NCI-H748 treated with DMSO at 0.1 percent for 48 hours (cell line): ENCODE results near the gene GALNT10.
"Not testable (repeated sequence)": the region's sequence is repeated elsewhere in the genome, so short reads cannot be mapped to it uniquely, and the experiment has no call there.

Experiments
- DNase-seq: peaks from one replicate; lab custom pipeline; 2025; lab: John Stamatoyannopoulos, UW

The GALNT10 gene

GRCh38 chr5:154356958-154357357 is 166.4 kb downstream of the GALNT10 start:
- DNase-seq: no peak

DNA sequence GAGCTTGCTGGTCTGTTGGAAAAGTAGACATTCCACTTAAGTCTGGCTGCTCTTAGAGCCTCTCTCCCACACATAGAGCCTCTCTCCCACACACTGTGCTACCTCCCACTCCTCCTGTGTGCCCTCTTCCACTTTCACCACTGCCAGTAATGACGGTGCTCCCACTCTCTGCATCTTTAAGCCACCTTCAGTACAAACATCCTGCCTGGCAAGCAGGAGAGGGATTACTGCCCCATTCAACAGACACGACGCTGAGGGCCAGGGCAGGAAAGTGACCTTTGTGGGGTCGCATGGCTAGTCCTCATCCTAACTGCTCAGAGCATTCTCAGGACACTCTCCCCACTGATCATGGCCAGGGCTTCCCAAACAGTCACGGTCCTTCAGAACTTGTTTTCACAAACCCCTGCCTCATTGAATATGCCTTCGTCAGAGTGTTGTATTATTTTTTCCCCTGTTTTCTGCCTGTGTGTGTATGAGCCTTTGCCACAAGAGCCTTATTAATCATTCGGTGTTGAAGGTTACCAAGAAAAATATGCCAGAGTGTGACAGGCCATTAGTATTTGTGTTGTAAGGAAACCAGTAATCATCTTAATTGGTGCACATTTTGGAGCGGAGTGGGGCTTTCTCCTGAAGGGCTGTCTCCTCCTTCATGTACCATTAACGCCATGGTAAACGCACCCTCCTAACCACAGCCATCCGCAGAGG is 168.1 kb downstream of the GALNT10 start:
- no peak for DNase-seq

DNA sequence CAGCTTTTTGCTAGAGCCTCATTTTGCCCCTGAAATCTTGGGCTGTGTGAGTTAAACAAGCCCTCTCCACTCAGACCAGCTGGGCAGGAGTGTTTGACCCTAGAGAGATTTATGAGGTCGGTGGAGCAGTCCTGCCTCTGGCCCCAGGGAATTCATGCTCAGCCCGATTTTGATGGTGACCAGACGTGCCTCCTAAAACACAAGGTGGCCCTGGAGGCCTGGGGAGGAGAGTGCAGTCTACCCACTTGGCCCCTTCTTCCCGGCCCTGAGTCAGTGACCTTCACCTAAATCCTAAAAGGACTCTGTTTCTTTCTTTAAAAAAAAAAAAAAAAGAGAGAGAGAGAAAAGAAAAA is 168.7 kb downstream of the GALNT10 start:
- no peak for DNase-seq

DNA sequence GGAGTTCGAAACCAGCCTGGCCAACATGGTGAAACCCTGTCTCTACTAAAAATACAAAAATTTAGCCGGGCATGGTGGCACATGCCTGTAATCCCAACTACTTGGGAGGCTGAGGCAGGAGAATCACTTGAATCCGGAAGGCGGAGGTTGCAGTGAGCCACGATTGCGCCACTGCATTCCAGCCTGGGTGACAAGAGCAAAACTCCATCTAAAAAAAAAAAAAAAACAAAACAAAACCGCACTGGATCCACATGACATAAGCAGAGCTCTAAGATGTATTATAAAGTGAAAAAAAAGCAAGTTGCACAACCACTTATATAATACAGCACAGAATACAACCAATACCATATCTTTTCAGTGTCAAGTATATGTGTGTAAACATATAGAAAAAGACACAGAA is 169.7 kb downstream of the GALNT10 start:
- not testable (repeated sequence) for DNase-seq

GRCh38 chr5:154363411-154363810 is 172.9 kb downstream of the GALNT10 start:
- no peak for DNase-seq

DNA sequence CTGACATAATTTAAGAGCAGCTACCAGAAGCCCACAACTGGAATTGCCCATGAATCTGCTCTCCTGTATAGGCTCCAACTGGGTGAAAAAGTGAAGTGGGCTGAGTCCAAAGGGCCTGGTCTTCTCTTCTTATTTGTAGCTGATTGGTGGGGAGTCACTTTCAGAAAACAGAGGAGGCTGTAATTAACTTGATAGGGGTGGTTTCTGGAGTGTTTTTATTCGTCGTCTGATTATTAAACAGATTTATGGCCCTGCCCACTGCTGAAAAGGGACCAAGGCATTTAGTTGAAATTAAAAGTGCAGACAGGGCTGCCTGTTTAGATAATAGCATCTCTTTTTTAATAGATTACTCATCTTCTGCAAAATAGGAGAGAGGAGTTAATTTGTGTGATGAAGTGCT is 174.2 kb downstream of the GALNT10 start:
- no peak for DNase-seq

DNA sequence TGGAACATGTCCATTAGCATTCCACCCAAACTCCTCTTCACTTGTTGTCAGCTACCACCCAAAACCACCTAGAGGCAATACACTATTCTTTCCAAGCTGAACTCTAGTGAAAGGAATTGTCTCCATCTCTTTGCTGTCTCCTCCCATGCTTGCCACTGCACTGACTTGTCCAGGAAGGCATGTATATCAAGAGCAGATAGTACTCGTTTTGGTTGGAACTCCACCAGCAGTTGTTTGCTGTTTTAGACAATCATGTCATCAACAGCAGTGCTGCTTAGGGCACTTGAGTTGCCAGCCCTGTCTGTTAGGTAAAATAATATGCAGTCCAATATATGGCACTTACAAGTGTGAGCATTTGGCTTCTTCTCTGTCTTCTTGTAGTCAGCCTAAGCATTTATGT is 175.3 kb downstream of the GALNT10 start:
- no peak for DNase-seq

- DNase-seq: no peak
Measured at GRCh38 chr5:154366353-154366752, 175.8 kb downstream of the GALNT10 start.

DNA sequence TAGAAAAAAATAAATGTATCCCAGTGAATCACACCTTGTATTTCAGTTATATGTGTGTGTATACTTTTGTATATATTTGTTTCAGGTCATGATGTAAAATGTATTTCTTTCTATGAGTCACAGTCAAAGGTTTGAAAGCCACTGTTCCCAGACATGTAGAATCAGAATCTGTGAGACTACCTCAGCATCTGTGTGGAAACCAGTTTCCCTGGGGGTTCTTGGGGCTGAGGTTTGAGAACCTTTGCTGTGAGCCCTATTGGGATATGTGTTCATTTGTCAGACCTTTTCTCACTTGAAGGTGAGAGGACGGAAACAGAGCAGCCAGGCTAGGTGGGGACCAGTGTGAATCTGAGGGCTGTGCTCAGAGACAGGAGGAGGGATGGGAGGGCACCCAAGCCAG is 176.6 kb downstream of the GALNT10 start:
- DNase-seq: no peak

DNA sequence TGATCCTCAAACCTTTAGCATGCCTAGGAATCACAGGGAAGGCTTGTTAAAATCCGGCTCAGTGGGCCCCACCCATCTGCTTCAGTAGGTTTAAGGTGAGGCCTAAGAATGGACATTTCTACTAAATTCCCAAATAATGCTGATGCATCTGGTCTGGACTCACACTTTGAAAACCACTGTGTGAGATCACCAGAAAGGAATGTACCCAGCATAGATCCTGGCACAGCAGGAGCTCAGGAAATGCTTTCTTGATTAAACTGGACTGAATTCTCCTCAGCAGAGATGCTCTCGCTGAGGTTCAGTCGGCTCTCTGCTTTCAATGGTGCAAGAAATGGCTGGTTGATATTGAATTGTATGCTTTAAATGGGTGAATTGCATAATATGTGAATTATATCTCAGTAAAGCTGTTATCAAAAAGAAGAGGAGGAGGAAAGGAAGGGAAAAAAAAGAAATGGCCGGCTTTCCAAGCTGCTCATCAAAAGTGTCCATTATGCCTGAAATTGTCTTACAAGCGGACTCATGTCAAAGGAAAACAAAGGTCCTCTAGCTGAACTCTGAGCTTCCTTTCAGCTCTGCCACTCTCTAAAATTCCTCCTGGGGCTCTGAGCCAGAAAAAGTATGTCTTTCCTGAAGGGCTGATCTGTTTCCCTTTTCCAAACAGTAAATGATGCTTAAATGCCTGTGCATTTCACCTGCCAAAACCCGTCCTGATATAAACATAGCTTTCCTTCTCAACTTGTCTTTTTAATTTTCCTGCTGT is 177.7 kb downstream of the GALNT10 start:
- no peak for DNase-seq

DNA sequence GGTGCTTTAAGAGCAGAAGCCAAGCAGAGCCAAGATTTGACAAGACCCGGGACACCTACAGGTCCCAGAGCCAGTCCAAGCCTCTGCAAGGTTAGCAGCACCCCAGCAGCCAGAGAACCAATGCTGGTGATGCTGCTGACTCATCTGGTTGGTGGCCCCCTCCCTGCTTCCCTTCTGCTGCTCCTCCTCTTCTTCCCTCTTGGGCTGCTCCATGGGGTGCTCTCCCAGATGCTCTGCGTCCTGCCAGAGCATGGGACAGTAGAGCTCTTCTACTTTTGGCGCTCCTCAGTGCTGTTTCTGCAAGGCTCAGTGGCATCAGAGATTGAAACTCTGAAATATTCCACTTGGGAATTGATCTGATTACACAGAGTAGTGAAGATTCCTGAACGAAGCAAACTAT is 179.1 kb downstream of the GALNT10 start:
- DNase-seq: no peak

DNA sequence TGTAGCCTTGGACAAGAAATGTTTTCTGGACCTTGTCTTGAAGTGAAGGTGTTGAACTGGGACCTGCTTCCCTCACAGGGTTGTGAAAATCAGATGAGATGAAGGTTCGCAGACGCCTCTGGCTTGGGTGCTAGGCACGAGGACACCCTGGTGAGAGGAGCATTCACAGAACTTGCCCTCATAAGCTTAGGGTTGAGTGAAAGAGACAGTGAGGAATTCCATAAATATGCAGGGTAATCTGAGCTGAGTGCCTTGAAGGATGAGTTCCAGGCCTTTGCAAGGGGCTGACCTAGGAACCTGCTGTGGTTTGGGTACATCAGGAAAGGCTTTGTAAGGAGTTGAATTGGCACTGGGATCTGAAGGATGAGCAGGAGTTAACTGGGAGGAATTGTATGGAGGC is 179.6 kb downstream of the GALNT10 start:
- no peak for DNase-seq

DNA sequence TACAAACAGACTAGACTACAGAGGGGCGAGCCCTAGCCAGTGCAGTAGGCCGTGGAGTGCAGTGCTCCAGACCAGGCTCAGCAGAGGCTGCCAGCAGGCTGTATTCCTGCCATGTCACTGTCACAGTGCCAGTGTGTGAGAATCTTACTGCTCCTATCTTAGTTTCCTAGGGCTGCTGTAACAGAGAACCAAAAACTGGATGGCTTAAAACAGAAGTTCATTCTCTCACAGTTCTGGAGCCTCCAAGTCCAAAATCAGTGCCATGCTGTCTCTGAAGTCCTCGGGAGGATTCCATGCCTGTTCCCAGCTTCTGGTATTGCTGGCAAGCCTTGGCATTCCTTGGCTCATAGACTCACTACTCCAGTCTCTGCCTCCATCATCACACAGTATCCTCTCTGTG is 180.3 kb downstream of the GALNT10 start:
- no peak for DNase-seq

DNA sequence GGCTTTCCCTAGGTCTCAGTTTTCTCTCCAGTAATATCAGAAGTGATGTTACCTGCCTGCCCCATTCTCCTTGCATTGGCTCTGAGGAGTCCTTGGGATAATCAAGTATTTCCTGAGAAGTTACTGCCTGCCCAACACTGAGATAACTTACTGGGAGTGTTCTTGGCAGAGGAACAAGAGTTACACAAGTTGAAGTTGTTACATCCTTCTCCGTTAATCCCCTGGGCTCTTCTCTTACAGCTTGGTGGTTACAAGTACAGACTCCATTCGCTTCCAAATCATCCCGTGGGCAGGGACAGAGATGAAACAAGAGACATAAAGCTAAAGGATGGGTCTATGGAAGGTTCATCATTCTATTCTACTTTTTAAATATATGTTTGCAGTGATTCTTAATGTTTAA is 181.2 kb downstream of the GALNT10 start:
- no peak for DNase-seq

GRCh38 chr5:154372661-154373060 is 182.1 kb downstream of the GALNT10 start:
- DNase-seq: no peak

- DNase-seq: no peak
Measured at GRCh38 chr5:154373326-154373725, 182.8 kb downstream of the GALNT10 start.

DNA sequence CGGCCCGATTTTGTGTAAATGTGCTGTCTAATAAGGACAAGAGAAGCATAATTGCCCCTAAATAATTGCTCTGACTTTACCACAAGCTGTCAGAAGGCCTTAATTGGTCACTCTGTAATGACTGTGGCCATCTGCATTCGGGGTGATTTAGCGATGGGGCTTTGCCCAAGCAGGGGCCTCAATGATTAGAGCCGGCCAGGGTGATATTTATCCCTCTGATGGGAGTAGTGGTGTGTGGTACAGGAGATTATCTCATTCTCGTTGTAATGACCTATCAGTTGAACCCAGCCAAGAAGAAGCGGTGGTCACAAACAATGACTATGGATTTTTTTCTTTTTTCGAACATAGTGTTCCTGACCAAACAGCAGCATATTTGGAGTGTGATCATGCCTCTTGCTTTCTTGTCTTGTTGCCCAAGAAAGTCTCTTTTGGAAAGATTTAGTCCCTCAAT is 183.2 kb downstream of the GALNT10 start:
- no peak for DNase-seq

DNA sequence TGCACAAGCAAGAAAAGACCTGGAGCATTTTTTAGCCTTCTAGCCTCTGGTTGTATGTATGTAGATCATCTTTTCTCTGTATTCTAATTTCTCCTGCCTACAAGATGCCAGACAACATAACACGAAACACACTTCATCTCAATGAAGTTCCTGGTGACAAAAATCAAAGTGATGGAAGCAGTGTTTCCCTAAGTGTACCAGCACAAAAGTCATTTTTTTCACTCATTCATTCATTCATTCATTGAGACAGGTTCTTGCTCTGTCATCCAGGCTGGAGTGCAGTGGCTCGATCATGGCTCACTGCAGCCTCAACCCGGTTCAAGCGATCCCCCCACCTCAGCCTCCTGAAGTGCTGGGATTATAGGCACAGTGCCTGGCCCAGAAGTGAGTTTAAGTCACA is 183.7 kb downstream of the GALNT10 start:
- DNase-seq: no peak

GRCh38 chr5:154375329-154376008 is 184.9 kb downstream of the GALNT10 start:
- DNase-seq: no peak

DNA sequence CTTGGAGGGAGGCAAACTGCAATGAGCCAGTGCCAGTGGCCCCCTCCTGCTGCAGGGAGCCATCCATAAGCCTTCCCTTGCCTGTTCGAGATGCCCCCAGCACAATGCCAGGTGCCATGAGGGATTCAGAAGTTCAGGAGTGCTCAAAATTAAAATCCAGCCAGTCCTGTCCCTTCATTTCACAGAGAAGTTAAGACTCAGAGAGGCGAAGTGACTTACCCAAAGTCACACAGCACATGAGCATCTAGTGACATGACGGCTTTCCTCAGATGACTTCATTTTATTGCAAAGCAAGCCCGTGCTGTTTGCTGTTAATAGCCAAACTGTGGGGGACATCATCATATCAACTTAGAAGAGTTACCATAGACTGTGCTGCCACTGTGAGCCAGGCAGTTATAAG is 185.9 kb downstream of the GALNT10 start:
- DNase-seq: no peak

DNA sequence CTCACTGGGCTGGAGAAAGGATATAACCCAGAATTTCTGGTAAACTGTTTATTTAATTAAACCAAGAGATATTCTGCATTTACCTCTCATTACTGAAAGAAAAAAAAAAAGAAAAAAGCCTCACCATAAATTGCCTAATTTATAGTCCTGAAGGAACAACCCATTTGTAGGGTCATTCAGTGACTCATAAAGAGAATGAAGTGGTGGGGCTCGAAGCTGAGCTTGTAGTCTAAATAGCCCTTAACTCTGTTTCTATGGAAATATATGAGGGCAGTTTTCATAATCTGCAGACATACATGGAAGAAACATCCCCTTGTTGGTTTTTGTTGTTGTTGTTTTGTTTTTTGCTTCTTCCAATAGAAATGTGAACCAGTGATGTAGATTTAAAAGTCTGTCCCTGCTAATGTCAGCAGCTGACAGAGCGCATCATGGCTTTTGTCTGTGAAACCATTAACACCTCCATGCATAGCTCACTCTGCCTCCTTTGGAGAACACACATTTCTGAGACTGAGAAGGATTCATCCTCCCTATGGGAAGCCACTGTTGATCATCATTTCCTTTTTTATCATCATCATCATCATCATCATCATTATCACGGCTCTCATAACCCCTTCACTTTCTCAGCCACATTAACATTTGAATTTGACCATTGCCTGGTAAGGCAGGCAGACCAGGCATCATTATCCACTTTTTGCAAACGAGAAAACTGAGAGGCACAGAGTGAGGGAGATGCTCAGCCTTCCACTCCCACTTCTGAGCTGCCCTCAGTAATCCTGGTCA is 187.4 kb downstream of the GALNT10 start:
- no peak for DNase-seq

GRCh38 chr5:154380263-154380662 is 189.7 kb downstream of the GALNT10 start:
- DNase-seq: no peak
